H1 (cell line): ENCODE results near the gene SRPX. TPM values are rescaled to one million over a fixed set of nuclear protein-coding genes. Genes with fewer than 3 reads are reported as not detected.

ENCODE experiments used
- CTCF ChIA-PET: fragments of 300-600 bp; sonication (Branson Sonifier 250); formaldehyde crosslinking; loops from one replicate; lab custom pipeline; 2021; ENCODE audit not compliant: partially characterized antibody; lab: Charles Lee
- POLR2A ChIA-PET: fragments of 300-600 bp; sonication (Branson Sonifier 250); formaldehyde crosslinking; loops from one replicate; lab custom pipeline; 2021; ENCODE audit warnings: inconsistent platforms; ENCODE audit not compliant: partially characterized antibody; lab: Charles Lee
- DNase-seq, 2 experiments: peaks; one replicate each; pipeline versions ENCODE4 v3.0.0 to v3.0.0-alpha.2; 2010 to 2022; ENCODE audit warnings: low spot score in 2 of 2, low read depth in 1 of 2, mixed read lengths in 1 of 2
- FAIRE-seq: peaks from 2 replicates; lab custom pipeline; 2011; peaks lifted over from hg19 to GRCh38; lab: Jason Lieb, UNC
- H2AFZ ChIP-seq: 2 replicates; pipeline ENCODE4 v1.8.1; 2012; ENCODE audit warnings: low read length, inconsistent platforms
- H2AK5ac ChIP-seq: 2 replicates; pipeline ENCODE4 v1.6.1; 2013; ENCODE audit warnings: low read depth, low read length
- H2BK120ac ChIP-seq: replicated peaks from 2 replicates; pipeline ENCODE3; 2013; ENCODE audit warnings: low read depth, low read length, inconsistent platforms
- H2BK12ac ChIP-seq: 2 replicates; pipeline ENCODE4 v1.6.1; 2013; ENCODE audit warnings: low read depth, low read length
- H2BK15ac ChIP-seq: 2 replicates; pipeline ENCODE4 v1.6.1; 2013; ENCODE audit warnings: low read length
- H2BK20ac ChIP-seq: 2 replicates; pipeline ENCODE4 v1.6.1; 2013; ENCODE audit warnings: low read length
- H2BK5ac ChIP-seq: 2 replicates; pipeline ENCODE4 v1.6.1; 2013; ENCODE audit warnings: low read depth, low read length
- H3K14ac ChIP-seq: 2 replicates; pipeline ENCODE4 v1.6.1; 2013; ENCODE audit warnings: inconsistent platforms; ENCODE audit not compliant: insufficient read length
- H3K18ac ChIP-seq: 2 replicates; pipeline ENCODE4 v1.6.1; 2013; ENCODE audit warnings: low read length; ENCODE audit errors: extremely low read depth
- H3K23ac ChIP-seq: 2 replicates; pipeline ENCODE4 v1.6.1; 2013; ENCODE audit warnings: inconsistent platforms; ENCODE audit not compliant: insufficient read length
- H3K23me2 ChIP-seq: 2 replicates; pipeline ENCODE4 v1.6.1; 2013; ENCODE audit warnings: low read depth, low read length
- H3K27ac ChIP-seq: 2 replicates; pipeline ENCODE4 v1.6.1; 2011; ENCODE audit warnings: low read depth, low read length, inconsistent platforms
- H3K27me3 ChIP-seq, 4 experiments: replicated peaks in 1 of 4; 1 replicate in 1 of 4; 2 replicates in 3 of 4; pipeline versions ENCODE4 v1.6.1 to v1.8.1; 2011 to 2013; ENCODE audit warnings: low read length in 3 of 4, mild to moderate bottlenecking in 3 of 4, inconsistent platforms in 2 of 4, mixed read lengths in 2 of 4, moderate library complexity in 1 of 4; ENCODE audit not compliant: control insufficient read depth in 3 of 4, insufficient read depth in 3 of 4; ENCODE audit errors: extremely low read depth in 1 of 4
- H3K36me3 ChIP-seq, 4 experiments: 2 replicates each; pipeline versions ENCODE4 v1.6.1 to v1.8.1; 2011 to 2013; ENCODE audit warnings: mild to moderate bottlenecking in 4 of 4, low read length in 3 of 4, moderate library complexity in 2 of 4, control low read depth in 1 of 4, inconsistent platforms in 1 of 4; ENCODE audit not compliant: insufficient read depth in 4 of 4, control insufficient read depth in 2 of 4
- H3K4ac ChIP-seq: replicated peaks from 2 replicates; pipeline ENCODE3; 2013; ENCODE audit warnings: low read length, low read depth, mixed read lengths, inconsistent platforms; ENCODE audit not compliant: insufficient read length
- H3K4me1 ChIP-seq, 4 experiments: replicated peaks in 1 of 4; 1 replicate in 1 of 4; 2 replicates in 3 of 4; pipeline versions ENCODE4 v1.6.1 to v1.8.1; 2011 to 2013; ENCODE audit warnings: low read length in 3 of 4, inconsistent platforms in 2 of 4, mixed read lengths in 1 of 4; ENCODE audit not compliant: insufficient read depth in 4 of 4, control insufficient read depth in 3 of 4
- H3K4me2 ChIP-seq, 2 experiments: 2 replicates each; pipeline versions ENCODE4 v1.6.1 to v1.8.1; 2011 to 2013; ENCODE audit warnings: low read depth in 2 of 2, low read length in 2 of 2, control low read depth in 1 of 2, inconsistent platforms in 1 of 2, mild to moderate bottlenecking in 1 of 2; ENCODE audit not compliant: insufficient read depth in 1 of 2
- H3K4me3 ChIP-seq, 4 experiments: fragments of 200-600, 300-600 bp in 1 of 4; sonication (generic), shearing (Covaris generic), sonication (Bioruptor Twin) in 1 of 4; 2 replicates each; pipeline versions ENCODE4 v1.5.1 to v1.8.1; 2011 to 2016; ENCODE audit warnings: low read length in 4 of 4, low read depth in 3 of 4, control low read depth in 2 of 4, inconsistent platforms in 2 of 4, mild to moderate bottlenecking in 2 of 4, mixed read lengths in 1 of 4, moderate library complexity in 1 of 4; ENCODE audit not compliant: insufficient read depth in 2 of 4; ENCODE audit errors: extremely low read depth in 1 of 4
- H3K56ac ChIP-seq: replicated peaks from 2 replicates; pipeline ENCODE3; 2013; ENCODE audit warnings: low read depth, mild to moderate bottlenecking, mixed read lengths, low read length, inconsistent platforms; ENCODE audit not compliant: insufficient read length
- H3K79me1 ChIP-seq: 2 replicates; pipeline ENCODE4 v1.6.1; 2013; ENCODE audit warnings: low read depth, low read length, control low read depth
- H3K79me2 ChIP-seq, 2 experiments: 2 replicates each; pipeline versions ENCODE4 v1.6.1 to v1.8.1; 2012 to 2013; ENCODE audit warnings: low read length in 2 of 2, mild to moderate bottlenecking in 2 of 2, inconsistent platforms in 1 of 2; ENCODE audit not compliant: insufficient read depth in 2 of 2, control insufficient read depth in 1 of 2
- H3K9ac ChIP-seq, 4 experiments: replicated peaks in 1 of 4; 1 replicate in 1 of 4; 2 replicates in 3 of 4; pipeline versions ENCODE4 v1.6.1 to v1.8.1; 2011 to 2013; ENCODE audit warnings: low read depth in 3 of 4, low read length in 3 of 4, control low read depth in 2 of 4, mild to moderate bottlenecking in 2 of 4, moderate library complexity in 2 of 4, inconsistent platforms in 1 of 4; ENCODE audit errors: extremely low read depth in 1 of 4
- H3K9me3 ChIP-seq, 2 experiments: 2 replicates each; pipeline versions ENCODE4 v1.6.1 to v1.8.1; 2012 to 2013; ENCODE audit warnings: mild to moderate bottlenecking in 2 of 2, moderate library complexity in 2 of 2, control low read depth in 1 of 2, inconsistent platforms in 1 of 2, low read depth in 1 of 2, low read length in 1 of 2, mixed read lengths in 1 of 2; ENCODE audit not compliant: insufficient read depth in 2 of 2
- H4K20me1 ChIP-seq, 2 experiments: replicated peaks in 1 of 2; 2 replicates each; pipeline versions ENCODE3 to v1.8.1; 2011 to 2013; ENCODE audit warnings: inconsistent platforms in 2 of 2, low read length in 2 of 2, mild to moderate bottlenecking in 1 of 2; ENCODE audit not compliant: insufficient read depth in 2 of 2, control insufficient read depth in 1 of 2
- H4K5ac ChIP-seq: 2 replicates; pipeline ENCODE4 v1.6.1; 2013; ENCODE audit warnings: low read length, low read depth, mixed read lengths, inconsistent platforms; ENCODE audit not compliant: insufficient read length
- H4K8ac ChIP-seq: 2 replicates; pipeline ENCODE4 v1.8.0; 2013; ENCODE audit warnings: mild to moderate bottlenecking, moderate library complexity, low read length, inconsistent platforms; ENCODE audit not compliant: insufficient read depth; ENCODE audit errors: extremely low read depth
- H4K91ac ChIP-seq: replicated peaks from 2 replicates; pipeline ENCODE3; 2013; ENCODE audit warnings: low read length, mixed read lengths, inconsistent platforms; ENCODE audit not compliant: insufficient read length
- JUN ChIP-seq: IDR thresholded peaks from 2 replicates; pipeline ENCODE4 v1.6.1; 2011; ENCODE audit warnings: low read depth, mild to moderate bottlenecking, improper control_type of control experiment, low read length
- KDM1A ChIP-seq: fragments of 200-600, 300-600 bp; sonication (generic); IDR thresholded peaks from 2 replicates; pipeline ENCODE4 v1.7.1; 2016; ENCODE audit warnings: mild to moderate bottlenecking, low read length, borderline replicate concordance
- KDM4A ChIP-seq: IDR thresholded peaks from one replicate; pipeline ENCODE4 v1.7.1; 2012; ENCODE audit warnings: low read depth, mild to moderate bottlenecking, moderate library complexity, low read length, inconsistent platforms; ENCODE audit not compliant: severe bottlenecking
- RAD21 ChIP-seq, 2 experiments: IDR thresholded peaks in 1 of 2; conservative IDR thresholded peaks in 1 of 2; 2 replicates each; pipeline ENCODE4 v1.6.1; 2011; ENCODE audit warnings: low read depth in 2 of 2, low read length in 2 of 2, improper control_type of control experiment in 1 of 2, inconsistent platforms in 1 of 2, mild to moderate bottlenecking in 1 of 2, moderate library complexity in 1 of 2
- RBBP5 ChIP-seq: IDR thresholded peaks from 2 replicates; pipeline ENCODE4 v1.7.1; 2012; ENCODE audit warnings: low read depth, mild to moderate bottlenecking, inconsistent platforms, low read length, moderate library complexity, borderline replicate concordance
- TCF12 ChIP-seq: IDR thresholded peaks from 2 replicates; pipeline ENCODE4 v1.6.1; 2011; ENCODE audit warnings: low read depth, mild to moderate bottlenecking, low read length
- YY1 ChIP-seq: IDR thresholded peaks from 2 replicates; pipeline ENCODE4 v1.6.1; 2011; ENCODE audit warnings: low read depth, mild to moderate bottlenecking, low read length
- ZNF274 ChIP-seq: IDR thresholded peaks from 2 replicates; pipeline ENCODE4 v1.7.0; 2012; ENCODE audit warnings: low read length, borderline replicate concordance; ENCODE audit errors: extremely low read depth
- WGBS, 2 experiments: shearing (Covaris generic) in 1 of 2; methylation state at CpG; one replicate each; pipeline versions ENCODE4 v1.1.6 to v1.1.7; 2013 to 2015; ENCODE audit warnings: low lambda C conversion rate in 2 of 2, mixed read lengths in 2 of 2, inconsistent platforms in 1 of 2, low coverage in 1 of 2, missing lambda C conversion rate in 1 of 2; ENCODE audit not compliant: insufficient replicate concordance in 2 of 2, insufficient coverage in 1 of 2, insufficient read length in 1 of 2; ENCODE audit errors: extremely low coverage in 1 of 2, missing lambda C conversion rate in 1 of 2; 5-methylcytosine and 5-hydroxymethylcytosine counted together
- polyA plus RNA-seq, 7 experiments: library from polyadenylated mRNA; depleted of rRNA in 3 of 7; stranded (reverse) in 5 of 7; unstranded in 2 of 7; fragments of >200 nt in 5 of 7; fragments of 200-250 nt in 2 of 7; gene quantifications; 1 replicate in 5 of 7; 2 replicates in 1 of 7; 4 replicates in 1 of 7; pipeline versions ENCODE4 v1.2.1 to v1.2.3, GENCODE V29; 2011 to 2013; ENCODE audit warnings: missing spikeins in 2 of 7, mixed read lengths in 2 of 7
- total RNA-seq: library from RNA; stranded (reverse); fragmentation: NEBNext Ultra II Directional; extraction: Animal tissue kit (Norgen Biotek cat#: 25700); gene quantifications from 2 replicates; pipeline ENCODE4 v1.2.1, GENCODE V29; 2021

Gene SRPX
- total and polyA plus RNA-seq, 2 of the 8 experiments (the other 6 are each of a cell fraction or from before 2014, with no cell fraction given) = 7.6 to 10.4 TPM

- Histone ChIP-seq H2AFZ (no peak overlapping the region), H3K36me3 (no peaks in the 10 kb centered on the region), H3K27me3 (no peaks in the 10 kb centered on the region), H3K79me2 (no peaks in the 10 kb centered on the region), H2BK120ac (no peak overlapping the region), H3K23me2 (no peaks in the 10 kb centered on the region), H3K27ac (no peak overlapping the region), H3K4me3 (no peak overlapping the region), H3K23ac (no peak overlapping the region), H3K4me2 (no peak overlapping the region), H3K9ac (no peak overlapping the region), H3K9me3 (no peaks in the 10 kb centered on the region), H2BK5ac (no peak overlapping the region), H4K8ac (no peak overlapping the region), H3K4me1 (no peaks in the 10 kb centered on the region; a peak in 2 of 7 replicates), H2BK15ac (no peak overlapping the region), H4K20me1 (no peaks in the 10 kb centered on the region), H4K91ac (no peak overlapping the region), H2BK12ac (no peak overlapping the region), H3K18ac (no peak overlapping the region), H2BK20ac (no peak overlapping the region), H2AK5ac (no peak overlapping the region), H4K5ac (no peak overlapping the region), H3K14ac (no peak overlapping the region), H3K4ac (no peak overlapping the region), H3K79me1 (no peaks in the 10 kb centered on the region), H3K56ac (no peak overlapping the region)
- DNase-seq (no peak), FAIRE-seq (no peak)
- ChIA-PET CTCF (interaction anchor here (1.3 to 1.4 kb wide), 2 partner anchors 10 to 169 kb away, joined by 3 to 4 read pairs; no protein-coding TSS in a partner anchor), POLR2A (no interaction called here)
- WGBS, 2 experiments = 32% methylated on average over 2 of the region's 2 CpGs; no CpG with 5 or more reads in 1 of the 2 experiments
- no peak for TF ChIP-seq KDM4A
- no peak for TF ChIP-seq RBBP5
- no peak for TF ChIP-seq ZNF274
- TF ChIP-seq JUN = no peak
- TF ChIP-seq RAD21 (IDR thresholded peaks at IDR 0.05 in 1 of 2, conservative IDR thresholded peaks at IDR 0.05 in 1 of 2; ENCODE audit: low read depth in 2 of 2, low read length in 2 of 2) = no peak
- no peak for TF ChIP-seq KDM1A
- TF ChIP-seq TCF12 = no peak
- no peak for TF ChIP-seq YY1
Measured at GRCh38 chrX:38178396-38178795, 42.3 kb downstream of the SRPX start.
